AG04449 (cell line): ENCODE measurements around the gene BARX2.

Experiments
- CTCF ChIA-PET: fragments of 350-600 bp; formaldehyde crosslinking; extraction: SDS; loops from one replicate; lab custom pipeline; 2021; ENCODE audit warnings: antibody characterized with exemption; lab: Yijun Ruan, JAX
- POLR2A ChIA-PET: fragments of 400-600, 350-600 bp; formaldehyde crosslinking; extraction: SDS; loops from one replicate; lab custom pipeline; 2020; ENCODE audit warnings: antibody characterized with exemption, inconsistent platforms; lab: Yijun Ruan, JAX
- DNase-seq: peaks from one replicate; pipeline ENCODE4 v3.0.0-alpha.2; 2010; ENCODE audit warnings: low read depth, low spot score
- H3K4me3 ChIP-seq: 2 replicates; pipeline ENCODE4 v1.5.1; 2011; ENCODE audit warnings: low read depth, mild to moderate bottlenecking, control low read depth, low read length
- TF ChIP-seq, protein P1 (sequence below): IDR thresholded peaks from one replicate; pipeline ENCODE4 v1.5.1; 2011; ENCODE audit warnings: mild to moderate bottlenecking, moderate library complexity, low read length, control low read depth, inconsistent platforms; ENCODE audit not compliant: insufficient read depth; ENCODE audit errors: missing control alignments

Gene BARX2

GRCh38 chr11:129414144-129414872, 38.7 kb downstream of the BARX2 start:
- no peak overlapping the region for H3K4me3 ChIP-seq
- no peak for DNase-seq
- TF ChIP-seq, protein P1, sequence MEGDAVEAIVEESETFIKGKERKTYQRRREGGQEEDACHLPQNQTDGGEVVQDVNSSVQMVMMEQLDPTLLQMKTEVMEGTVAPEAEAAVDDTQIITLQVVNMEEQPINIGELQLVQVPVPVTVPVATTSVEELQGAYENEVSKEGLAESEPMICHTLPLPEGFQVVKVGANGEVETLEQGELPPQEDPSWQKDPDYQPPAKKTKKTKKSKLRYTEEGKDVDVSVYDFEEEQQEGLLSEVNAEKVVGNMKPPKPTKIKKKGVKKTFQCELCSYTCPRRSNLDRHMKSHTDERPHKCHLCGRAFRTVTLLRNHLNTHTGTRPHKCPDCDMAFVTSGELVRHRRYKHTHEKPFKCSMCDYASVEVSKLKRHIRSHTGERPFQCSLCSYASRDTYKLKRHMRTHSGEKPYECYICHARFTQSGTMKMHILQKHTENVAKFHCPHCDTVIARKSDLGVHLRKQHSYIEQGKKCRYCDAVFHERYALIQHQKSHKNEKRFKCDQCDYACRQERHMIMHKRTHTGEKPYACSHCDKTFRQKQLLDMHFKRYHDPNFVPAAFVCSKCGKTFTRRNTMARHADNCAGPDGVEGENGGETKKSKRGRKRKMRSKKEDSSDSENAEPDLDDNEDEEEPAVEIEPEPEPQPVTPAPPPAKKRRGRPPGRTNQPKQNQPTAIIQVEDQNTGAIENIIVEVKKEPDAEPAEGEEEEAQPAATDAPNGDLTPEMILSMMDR = no peak
- POLR2A ChIA-PET = no interaction called here
- CTCF ChIA-PET = no interaction called here

DNA sequence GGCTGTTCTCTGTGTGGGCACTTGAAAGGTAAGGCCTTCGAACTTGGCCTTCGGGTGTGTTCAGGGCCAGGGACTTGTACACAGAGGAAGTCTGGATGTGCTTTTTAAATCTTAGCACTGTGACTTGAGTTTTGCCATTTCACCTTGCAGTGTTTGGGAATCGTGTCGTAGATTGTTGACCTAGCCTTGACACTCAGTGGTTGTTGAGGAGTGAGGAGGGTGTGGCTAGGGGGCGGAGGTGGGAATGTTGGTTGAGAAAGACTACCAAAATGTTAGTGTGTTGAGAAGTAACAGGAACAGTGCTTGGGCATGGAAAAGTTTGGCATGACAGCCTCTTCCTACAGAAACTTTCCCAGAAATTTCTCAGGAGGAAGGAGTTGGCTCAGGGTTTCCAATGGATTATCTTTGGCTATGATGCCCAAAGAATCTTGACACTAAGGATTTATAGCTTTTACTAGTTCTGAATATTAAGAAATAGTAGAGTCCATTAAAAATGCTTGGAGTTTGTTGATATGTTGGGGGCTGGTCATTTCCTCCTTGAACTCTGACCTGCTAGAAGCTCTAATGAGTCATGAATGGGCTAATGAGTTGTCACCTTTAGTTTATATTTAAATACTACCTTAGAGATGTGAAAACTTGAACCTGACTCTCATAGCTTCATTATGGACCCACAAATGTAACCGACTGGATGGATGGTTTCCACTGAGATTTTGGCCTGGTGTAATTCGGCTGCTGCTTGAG, 40.6 kb downstream of the BARX2 start:
- CTCF ChIA-PET = interaction anchor here (0.6 kb wide), 1 partner anchor 327 kb away, joined by 3 read pairs; no protein-coding TSS in a partner anchor
- no peak overlapping the region for H3K4me3 ChIP-seq
- POLR2A ChIA-PET = no interaction called here
- no peak for DNase-seq
- TF ChIP-seq, protein P1 = no peak

DNA sequence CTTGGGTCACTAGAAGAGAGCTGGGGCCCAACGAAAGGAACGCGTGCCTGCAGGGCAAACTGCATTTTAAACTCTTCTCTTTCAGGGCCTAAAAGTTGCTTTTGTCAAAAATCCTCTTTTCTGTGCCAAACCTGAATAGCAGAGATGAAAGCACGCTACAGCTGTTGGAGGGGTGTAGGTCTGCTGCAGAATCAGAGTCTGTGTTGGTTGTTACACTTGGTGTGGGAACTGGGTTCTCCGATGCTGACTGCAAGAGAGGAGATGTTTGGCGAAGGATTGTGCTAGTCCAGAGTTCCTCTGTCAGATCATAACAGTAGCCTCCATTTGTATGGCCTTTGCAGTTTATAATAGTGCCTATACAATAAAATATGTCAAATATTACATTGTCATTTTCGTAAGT, 41.8 kb downstream of the BARX2 start:
- ChIA-PET POLR2A (no interaction called here), CTCF (no interaction called here)
- TF ChIP-seq, protein P1 = no peak
- DNase-seq = no peak
- no peak overlapping the region for H3K4me3 ChIP-seq

- DNase-seq = no peak
- H3K4me3 ChIP-seq = no peak overlapping the region
- ChIA-PET POLR2A (no interaction called here), CTCF (no interaction called here)
- TF ChIP-seq, protein P1 = no peak
Observed at GRCh38 chr11:129418039-129418438, 42.4 kb downstream of the BARX2 start.

- ChIA-PET POLR2A (no interaction called here), CTCF (no interaction called here)
- no peak overlapping the region for H3K4me3 ChIP-seq
- no peak for DNase-seq
- TF ChIP-seq, protein P1 = no peak
Observed at GRCh38 chr11:129419386-129419785, 43.7 kb downstream of the BARX2 start.

- POLR2A ChIA-PET = no interaction called here
- CTCF ChIA-PET = no interaction called here
- no peak for DNase-seq
- TF ChIP-seq, protein P1 = no peak
- no peak overlapping the region for H3K4me3 ChIP-seq
Observed at GRCh38 chr11:129423426-129423825, 47.8 kb downstream of the BARX2 start.
